Fibroblast of gingiva (primary cell): ENCODE measurements around the gene CPVL.

Experiments used
- DNase-seq: peaks from one replicate; pipeline ENCODE4 v3.0.0-alpha.2; 2011; ENCODE audit warnings: low read depth

The CPVL gene

GRCh38 chr7:29000717-29001076, 145.6 kb downstream of the CPVL start:
- DNase-seq, result no peak

GRCh38 chr7:28999895-29000716, 146.2 kb downstream of the CPVL start:
- DNase-seq, result no peak

- no peak for DNase-seq
These were observed 146.9 kb downstream of the CPVL start for GRCh38 chr7:28999427-28999826.

- no peak for DNase-seq
These were observed 148.2 kb downstream of the CPVL start for GRCh38 chr7:28998105-28998504.

- DNase-seq, result no peak
These were observed 149.5 kb downstream of the CPVL start for GRCh38 chr7:28996836-28997235.

GRCh38 chr7:28993371-28993770, 153.0 kb downstream of the CPVL start:
- no peak for DNase-seq

GRCh38 chr7:28992798-28993197, 153.5 kb downstream of the CPVL start:
- DNase-seq, result no peak

GRCh38 chr7:28990200-28990960, 156.0 kb downstream of the CPVL start:
- DNase-seq, result peak; percentile 49

- DNase-seq, result no peak
These were observed 156.9 kb downstream of the CPVL start for GRCh38 chr7:28989211-28989980.

- peak; percentile 97 for DNase-seq
These were observed 157.5 kb downstream of the CPVL start for GRCh38 chr7:28988810-28989209.

- DNase-seq, result peak; percentile 53
These were observed 158.2 kb downstream of the CPVL start for GRCh38 chr7:28988091-28988490.

- DNase-seq, result peak; percentile 95
These were observed 159.6 kb downstream of the CPVL start for GRCh38 chr7:28986765-28987110.

- no peak for DNase-seq
These were observed 160.1 kb downstream of the CPVL start for GRCh38 chr7:28986028-28986764.

GRCh38 chr7:28984631-28985030, 161.7 kb downstream of the CPVL start:
- DNase-seq, result peak; percentile 91

- no peak for DNase-seq
These were observed 162.1 kb downstream of the CPVL start for GRCh38 chr7:28984217-28984616.

GRCh38 chr7:28983396-28984190, 162.7 kb downstream of the CPVL start:
- no peak for DNase-seq

- DNase-seq, result no peak
These were observed 165.2 kb downstream of the CPVL start for GRCh38 chr7:28981161-28981465.

GRCh38 chr7:28980451-28981160, 165.7 kb downstream of the CPVL start:
- no peak for DNase-seq

GRCh38 chr7:28979776-28980175, 166.6 kb downstream of the CPVL start:
- no peak for DNase-seq

- no peak for DNase-seq
These were observed 168.5 kb downstream of the CPVL start for GRCh38 chr7:28977881-28978280.

GRCh38 chr7:28976022-28976421, 170.3 kb downstream of the CPVL start:
- peak; percentile 33 for DNase-seq
